ENCODE measurements around the gene CYP8B1.

- TF ChIP-seq CTCF (conservative IDR thresholded peaks at IDR 0.05) (no peak), EZH2 (IDR thresholded peaks at IDR 0.05; ENCODE audit: low read depth) (no peak)
Observed at GRCh38 chr3:42886294-42886822, 10.7 kb upstream of the CYP8B1 start.

All from PC-9 (cell line).